IPS DF 19.7 (cell line): Measurements from ENCODE around the gene TENM3.

Experiments
- DNase-seq: peaks from one replicate; pipeline ENCODE4 v3.0.0-alpha.2; 2013; ENCODE audit warnings: low read depth, low spot score

The TENM3 gene

GRCh38 chr4:182839256-182839655 is 596.1 kb downstream of the TENM3 start:
- no peak for DNase-seq

GRCh38 chr4:182840108-182840507 is 596.9 kb downstream of the TENM3 start:
- DNase-seq = no peak

GRCh38 chr4:182842104-182842600 is 599.0 kb downstream of the TENM3 start:
- no peak for DNase-seq

- DNase-seq = no peak
Observed at GRCh38 chr4:182842759-182843390, 599.7 kb downstream of the TENM3 start.

- no peak for DNase-seq
Observed at GRCh38 chr4:182843808-182844325, 600.7 kb downstream of the TENM3 start.

- no peak for DNase-seq
Observed at GRCh38 chr4:182845618-182846017, 602.4 kb downstream of the TENM3 start.

GRCh38 chr4:182846036-182846435 is 602.8 kb downstream of the TENM3 start:
- no peak for DNase-seq

- no peak for DNase-seq
Observed at GRCh38 chr4:182847576-182848450, 604.6 kb downstream of the TENM3 start.

GRCh38 chr4:182848685-182849084 is 605.5 kb downstream of the TENM3 start:
- no peak for DNase-seq
